ENCODE results near the gene SCUBE1.

The SCUBE1 gene

GRCh38 chr22:43170131-43170480 lies 173.1 kb downstream of the SCUBE1 start:
- no peak for DNase-seq

- DNase-seq: no peak
Observed at GRCh38 chr22:43169310-43170130, 173.7 kb downstream of the SCUBE1 start.

DNA sequence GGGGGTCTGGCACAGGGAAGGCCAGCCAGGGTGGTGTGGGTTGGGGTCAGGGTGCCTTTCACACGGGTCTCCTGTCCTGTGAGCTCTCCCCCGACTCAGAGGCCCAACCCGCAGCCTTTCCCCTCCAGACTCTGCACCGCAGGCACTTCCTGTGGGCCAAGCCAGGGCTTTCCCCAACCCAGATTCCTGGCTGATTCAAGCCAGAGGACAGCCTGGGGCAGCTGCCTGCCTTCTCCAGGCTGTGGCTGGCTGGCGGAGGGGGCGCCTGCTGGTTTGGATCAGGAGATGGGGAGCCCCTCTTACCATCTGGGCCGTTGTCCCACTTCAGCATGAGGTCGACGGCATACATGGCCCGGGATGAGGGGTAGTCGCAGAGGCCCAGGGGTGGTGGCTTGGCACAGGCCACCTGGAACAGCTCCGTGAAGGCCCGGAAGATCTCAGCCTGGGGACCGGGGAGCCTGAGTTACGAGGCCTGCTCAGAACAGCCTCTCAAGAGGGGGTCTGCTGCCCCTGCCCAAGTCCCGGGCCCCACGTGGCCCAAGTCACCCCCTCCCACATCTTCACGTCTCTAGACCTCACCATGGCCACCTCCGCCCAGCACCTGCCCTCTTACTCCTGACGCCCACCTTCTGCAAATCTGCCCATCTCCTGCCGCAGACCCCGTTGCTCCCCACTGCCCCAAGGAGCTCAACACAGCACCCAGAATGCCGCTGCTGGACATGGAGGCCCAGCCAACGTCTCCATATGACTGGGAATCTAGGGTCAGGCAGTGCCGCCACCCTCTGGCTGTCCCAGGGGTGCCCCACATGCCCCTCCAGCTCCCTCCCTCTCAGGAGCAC lies 174.5 kb downstream of the SCUBE1 start:
- no peak for DNase-seq

DNA sequence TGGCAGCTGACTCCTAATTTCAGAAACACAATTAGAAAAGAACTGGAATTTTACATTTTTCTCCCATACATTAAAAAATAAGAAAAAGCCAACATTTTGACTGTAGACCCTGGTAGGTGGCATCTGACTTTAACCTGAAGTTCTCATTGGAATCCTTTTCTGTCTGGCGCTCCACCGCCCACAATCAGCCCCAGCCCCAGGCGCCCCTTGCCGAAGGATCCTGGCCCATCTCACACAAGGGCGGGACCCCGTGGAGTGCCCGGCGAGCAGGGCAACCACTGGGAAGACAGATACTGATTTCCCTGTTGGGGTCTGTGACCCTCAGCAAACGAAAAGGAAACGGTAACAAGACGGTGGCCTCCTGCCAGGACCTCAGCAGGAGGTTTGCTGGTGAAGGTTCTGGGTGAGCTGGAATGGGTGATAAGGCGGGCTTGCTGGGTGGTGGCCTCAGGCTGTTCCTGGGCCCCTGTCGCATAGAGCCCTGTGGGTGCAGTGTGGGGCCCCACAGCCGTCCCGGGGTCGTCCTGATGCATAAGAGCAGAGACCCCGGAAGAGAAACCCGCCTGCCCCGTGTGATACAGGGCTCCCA lies 176.1 kb downstream of the SCUBE1 start:
- no peak for DNase-seq

DNA sequence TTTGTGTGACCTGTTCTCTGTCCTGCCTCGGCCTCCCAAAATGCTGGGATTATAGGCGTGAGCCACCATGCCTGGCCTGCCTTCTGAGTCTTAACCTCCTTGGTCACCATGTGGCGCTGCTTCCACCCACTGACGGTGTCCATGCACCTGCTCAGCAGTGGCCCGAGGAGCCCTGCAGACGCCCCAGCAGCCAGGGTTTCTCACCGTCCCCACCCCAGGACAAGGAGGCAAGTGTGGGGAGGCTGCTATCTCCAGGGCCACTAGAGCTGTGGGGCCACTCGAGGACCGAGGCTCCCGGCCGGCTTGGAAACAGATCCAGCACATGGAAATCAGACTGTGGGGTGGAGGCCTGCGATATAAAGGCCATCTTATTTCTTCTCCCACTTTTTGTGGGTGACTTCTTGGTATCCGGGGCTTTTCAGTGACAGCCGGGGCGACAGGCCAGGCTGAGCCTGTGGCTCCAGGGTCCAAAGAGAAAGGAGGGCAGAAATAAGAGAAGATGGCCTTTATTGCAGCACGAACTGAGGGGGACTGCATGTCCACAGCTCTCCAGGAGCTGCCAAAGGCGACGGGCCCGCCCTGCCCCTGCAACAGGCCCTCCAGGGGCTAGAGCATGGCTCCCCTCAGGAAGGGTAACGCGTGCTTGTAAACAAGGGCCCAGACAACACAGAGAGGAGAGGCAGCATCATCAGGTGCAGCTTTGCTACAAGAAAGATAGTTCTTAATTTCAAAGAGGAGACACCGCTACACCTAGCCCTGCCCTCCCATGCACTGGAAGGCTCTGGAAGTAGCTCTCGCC lies 176.8 kb downstream of the SCUBE1 start:
- DNase-seq: no peak

GRCh38 chr22:43164636-43165035 lies 178.5 kb downstream of the SCUBE1 start:
- no peak for DNase-seq

DNA sequence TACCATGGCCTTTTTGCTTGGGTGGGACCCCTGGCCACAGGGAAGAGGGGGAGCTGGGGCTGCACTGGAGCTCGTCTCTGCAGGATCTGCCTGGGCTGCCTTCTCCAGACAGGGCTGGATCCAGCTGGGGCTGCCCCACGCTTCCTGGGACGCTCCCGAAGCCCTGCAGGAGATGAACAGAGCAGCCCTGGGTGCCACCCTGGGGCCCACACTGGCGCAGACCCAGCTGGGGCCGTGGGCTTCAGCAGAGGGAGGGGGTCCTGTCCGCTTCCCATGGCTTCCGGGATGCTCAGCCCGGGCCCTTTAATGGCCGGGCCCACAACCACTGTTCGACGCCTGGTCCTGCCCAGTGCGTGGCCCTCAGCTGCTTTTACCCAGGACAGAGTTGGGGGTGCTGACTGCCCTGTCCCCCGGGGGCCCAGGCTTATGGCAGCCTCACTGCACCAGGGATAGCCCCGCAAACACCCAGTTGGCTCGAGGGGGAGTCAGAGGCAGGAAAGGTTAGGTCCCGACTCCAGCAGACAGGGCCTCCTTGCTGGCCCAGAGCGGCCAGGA lies 179.9 kb downstream of the SCUBE1 start:
- no peak for DNase-seq

DNA sequence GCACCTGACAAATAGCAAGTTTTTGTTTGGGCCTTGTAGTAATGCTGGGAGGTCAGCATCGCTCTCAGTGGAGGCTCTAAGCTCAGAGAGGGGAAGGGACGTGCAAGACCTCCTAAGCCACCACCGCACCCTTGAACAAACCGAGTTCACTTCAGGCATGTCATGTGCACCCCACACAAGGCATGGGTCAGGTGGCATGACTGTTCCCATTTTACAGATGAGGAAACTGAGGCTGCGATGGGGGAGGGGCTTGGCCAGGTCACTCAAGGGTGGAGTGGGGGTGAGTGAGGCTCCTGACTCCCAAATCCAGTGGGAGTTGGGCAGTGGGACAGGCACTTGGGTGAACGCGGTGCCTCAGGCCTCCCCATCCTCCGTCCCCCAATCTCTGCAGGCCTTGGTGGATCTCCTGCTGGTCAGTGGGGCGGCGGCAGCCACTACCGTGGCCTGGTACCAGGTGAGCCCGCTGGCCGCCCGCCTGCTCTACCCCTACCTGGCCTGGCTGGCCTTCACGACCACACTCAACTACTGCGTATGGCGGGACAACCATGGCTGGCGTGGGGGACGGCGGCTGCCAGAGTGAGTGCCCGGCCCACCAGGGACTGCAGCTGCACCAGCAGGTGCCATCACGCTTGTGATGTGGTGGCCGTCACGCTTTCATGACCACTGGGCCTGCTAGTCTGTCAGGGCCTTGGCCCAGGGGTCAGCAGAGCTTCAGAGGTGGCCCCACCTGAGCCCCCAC lies 180.6 kb downstream of the SCUBE1 start:
- DNase-seq: no peak

GRCh38 chr22:43160497-43161126 lies 182.6 kb downstream of the SCUBE1 start:
- no peak for DNase-seq

DNA sequence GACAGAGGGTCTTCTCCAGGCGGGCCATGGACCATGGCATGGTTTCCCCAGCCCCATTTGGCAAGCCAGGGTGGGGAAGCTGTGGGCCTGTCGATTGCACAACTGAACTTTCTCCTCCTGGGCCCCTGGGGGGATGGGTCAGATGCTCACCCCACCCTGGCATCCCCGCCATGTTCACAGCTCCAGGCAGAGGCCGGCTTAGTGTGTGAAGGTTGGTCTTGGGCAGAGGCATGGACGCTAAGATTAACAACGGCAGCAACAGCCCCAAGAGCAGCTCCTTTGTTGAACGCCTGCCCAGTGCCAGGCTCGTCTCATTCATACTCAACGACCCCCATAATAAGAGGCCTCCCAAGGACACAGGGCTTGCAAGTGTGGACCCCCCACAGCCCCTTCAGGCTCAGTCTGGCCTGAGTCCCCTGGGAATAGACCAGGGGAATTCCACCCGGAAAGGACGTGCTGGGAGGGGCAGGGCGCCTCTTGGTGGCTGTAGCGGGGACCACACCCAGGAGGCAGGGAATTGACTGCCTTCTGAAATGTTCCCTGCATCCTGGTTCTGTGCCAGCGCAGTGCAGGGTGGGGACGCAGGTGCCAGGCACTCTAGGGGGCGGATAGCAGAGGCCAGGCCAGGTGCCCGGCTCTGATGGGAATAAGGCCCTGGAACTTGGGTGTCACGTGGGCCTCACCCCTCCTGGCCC lies 183.5 kb downstream of the SCUBE1 start:
- DNase-seq: no peak

DNA sequence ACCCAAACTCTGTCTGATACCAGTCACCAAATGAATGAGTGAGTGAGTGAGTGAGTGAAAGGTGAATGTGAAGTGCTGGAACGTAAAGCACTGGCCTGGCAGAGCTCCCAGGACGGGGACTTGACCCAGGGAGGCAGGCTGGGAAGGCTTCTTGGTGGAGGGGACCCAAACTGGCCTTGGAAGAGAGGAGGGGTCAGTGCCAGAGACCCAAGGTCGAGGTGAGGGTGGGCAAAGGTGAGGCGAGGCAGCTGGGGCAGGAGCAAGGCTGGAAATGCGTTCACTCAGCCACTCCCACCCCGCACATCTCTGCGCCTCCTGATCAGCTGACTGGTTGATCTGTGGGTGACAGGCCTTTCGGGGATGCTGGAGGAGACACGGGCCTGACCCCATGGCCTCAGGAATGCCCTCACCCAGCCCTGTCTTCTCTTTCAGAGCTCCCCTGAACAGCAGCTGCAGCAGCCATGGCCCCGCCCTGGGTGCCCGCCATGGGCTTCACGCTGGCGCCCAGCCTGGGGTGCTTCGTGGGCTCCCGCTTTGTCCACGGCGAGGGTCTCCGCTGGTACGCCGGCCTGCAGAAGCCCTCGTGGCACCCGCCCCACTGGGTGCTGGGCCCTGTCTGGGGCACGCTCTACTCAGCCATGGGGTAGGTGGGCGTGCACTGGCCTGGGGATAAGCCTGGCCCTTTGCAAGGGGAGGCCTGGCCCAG lies 184.2 kb downstream of the SCUBE1 start:
- no peak for DNase-seq

GRCh38 chr22:43157874-43158546 lies 185.2 kb downstream of the SCUBE1 start:
- DNase-seq: no peak

DNA sequence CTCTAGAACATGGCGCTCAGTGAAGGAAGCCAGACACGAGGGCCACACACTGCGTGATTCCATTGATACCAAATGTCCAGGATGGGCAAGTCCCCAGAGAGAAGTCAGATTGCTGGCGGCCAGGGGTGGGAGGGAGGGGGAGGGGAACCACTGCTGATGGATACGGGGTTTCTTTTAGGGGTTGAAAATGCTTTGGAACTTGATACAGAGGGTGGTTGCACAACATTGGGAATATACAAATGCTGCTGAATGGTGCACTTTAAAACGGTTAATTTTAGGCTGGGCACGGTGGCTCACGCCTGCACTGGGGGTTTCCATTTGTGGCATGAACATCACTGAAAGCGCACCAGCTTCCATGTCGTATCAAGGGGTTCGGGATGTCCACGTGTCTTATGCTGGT lies 186.8 kb downstream of the SCUBE1 start:
- no peak for DNase-seq

GRCh38 chr22:43155789-43156188 lies 187.4 kb downstream of the SCUBE1 start:
- DNase-seq: no peak

GRCh38 chr22:43154887-43155536 lies 188.2 kb downstream of the SCUBE1 start:
- no peak for DNase-seq

- DNase-seq: no peak
Observed at GRCh38 chr22:43153899-43154298, 189.3 kb downstream of the SCUBE1 start.

DNA sequence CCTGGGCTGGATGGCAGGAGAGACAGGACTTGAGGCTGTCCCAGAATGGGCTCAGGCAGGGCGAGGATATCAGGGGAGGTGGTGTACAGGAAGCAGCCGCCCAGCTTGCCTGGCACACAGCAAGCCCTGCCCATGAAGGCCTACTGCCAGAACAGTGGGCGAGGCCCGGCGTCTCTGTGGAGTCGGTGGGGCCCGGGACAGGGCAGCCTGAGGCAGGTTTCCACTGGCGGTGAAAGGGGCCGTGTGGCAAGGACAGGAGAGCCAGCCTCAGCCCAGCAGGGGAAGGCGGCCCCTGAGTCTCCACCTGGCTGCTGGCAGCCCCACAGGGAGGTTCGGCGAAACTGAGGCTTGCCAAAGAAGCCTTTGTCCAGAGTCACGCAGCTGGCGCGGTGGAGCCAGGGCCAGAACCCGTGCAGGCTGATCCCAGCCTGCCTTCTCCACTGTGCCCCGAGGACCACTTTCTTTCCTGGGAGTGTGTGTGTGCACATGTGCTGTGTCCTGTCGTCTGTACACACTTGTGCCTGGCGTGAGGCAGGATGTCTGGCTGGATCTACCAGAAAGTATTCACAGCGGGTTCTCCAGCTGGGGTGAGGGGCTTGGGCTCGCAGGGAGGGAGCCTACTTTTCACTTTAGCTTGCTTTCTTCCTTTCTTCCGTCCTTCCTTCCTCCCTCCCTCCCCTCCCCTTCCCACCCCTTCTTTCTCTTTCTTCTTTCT lies 190.7 kb downstream of the SCUBE1 start:
- peak; percentile 61 for DNase-seq

DNA sequence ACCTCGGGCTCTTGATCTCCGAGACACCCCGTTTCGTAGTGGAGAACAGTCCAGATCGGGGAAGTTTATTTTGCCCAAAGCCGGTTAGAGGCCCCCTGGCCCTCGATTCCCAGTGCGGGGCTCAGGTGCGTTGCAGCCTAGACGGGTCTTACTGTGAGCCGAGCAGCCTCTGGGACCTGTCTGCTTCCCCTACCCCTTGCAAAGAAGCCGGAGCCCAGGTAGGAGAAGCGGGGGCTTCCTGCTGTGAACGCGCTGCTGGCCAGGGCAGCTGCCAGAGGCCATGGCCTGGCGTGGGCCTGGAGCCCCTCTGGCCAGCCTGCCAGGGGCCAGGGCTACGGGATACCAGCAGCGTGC lies 191.2 kb downstream of the SCUBE1 start:
- peak; percentile 9 for DNase-seq

Data from CD4-positive, alpha-beta T cell treated with Interleukin-17A for 1 hour (primary cell).